Mucosa of stomach (tissue), 1 donor: Measurements from ENCODE around the gene THEMIS.
"Not testable (repeated sequence)": the region's sequence is repeated elsewhere in the genome, so short reads cannot be mapped to it uniquely, and the experiment has no call there.

Source experiments
- H3K27me3 ChIP-seq: one replicate; pipeline ENCODE4 v1.7.0; 2013; ENCODE audit warnings: mild to moderate bottlenecking, low read length; ENCODE audit not compliant: control insufficient read depth, insufficient read depth
- H3K36me3 ChIP-seq: one replicate; pipeline ENCODE4 v1.7.0; 2013; ENCODE audit warnings: low read length; ENCODE audit not compliant: control insufficient read depth, insufficient read depth
- H3K4me1 ChIP-seq: one replicate; pipeline ENCODE4 v1.7.0; 2013; ENCODE audit warnings: mild to moderate bottlenecking, low read length; ENCODE audit not compliant: control insufficient read depth, insufficient read depth
- H3K4me3 ChIP-seq: one replicate; pipeline ENCODE4 v1.7.0; 2013; ENCODE audit warnings: low read length
- H3K9ac ChIP-seq: one replicate; pipeline ENCODE4 v1.7.0; 2013; ENCODE audit warnings: mild to moderate bottlenecking, low read length, moderate library complexity
- H3K9me3 ChIP-seq: one replicate; pipeline ENCODE4 v1.7.0; 2013; ENCODE audit warnings: mild to moderate bottlenecking, low read length, moderate library complexity; ENCODE audit not compliant: control insufficient read depth
- donor health status: Pancreatic carcinoma.

Gene THEMIS

GRCh38 chr6:127781636-127782272 lies 119.1 kb downstream of the THEMIS start:
- not testable (repeated sequence) for H3K4me1 ChIP-seq, H3K9ac ChIP-seq, H3K27me3 ChIP-seq, H3K36me3 ChIP-seq, H3K9me3 ChIP-seq, H3K4me3 ChIP-seq

GRCh38 chr6:127776320-127776719 lies 124.5 kb downstream of the THEMIS start:
- H3K4me1 ChIP-seq = no peaks in the 10 kb centered on the region
- H3K9ac ChIP-seq = no peak overlapping the region

GRCh38 chr6:127775371-127775770 lies 125.5 kb downstream of the THEMIS start:
- no peaks in the 10 kb centered on the region for H3K9me3 ChIP-seq
- H3K27me3 ChIP-seq = no peaks in the 10 kb centered on the region
- no peaks in the 10 kb centered on the region for H3K4me1 ChIP-seq
- H3K4me3 ChIP-seq = no peak overlapping the region
- H3K9ac ChIP-seq = no peak overlapping the region
- H3K36me3 ChIP-seq = no peaks in the 10 kb centered on the region

More at GRCh38 chr6:127776320-127776719, 124.5 kb downstream of the THEMIS start:
- no peaks in the 10 kb centered on the region for H3K36me3 ChIP-seq
- no peaks in the 10 kb centered on the region for H3K27me3 ChIP-seq
- H3K4me3 ChIP-seq = no peak overlapping the region
- no peaks in the 10 kb centered on the region for H3K9me3 ChIP-seq

DNA sequence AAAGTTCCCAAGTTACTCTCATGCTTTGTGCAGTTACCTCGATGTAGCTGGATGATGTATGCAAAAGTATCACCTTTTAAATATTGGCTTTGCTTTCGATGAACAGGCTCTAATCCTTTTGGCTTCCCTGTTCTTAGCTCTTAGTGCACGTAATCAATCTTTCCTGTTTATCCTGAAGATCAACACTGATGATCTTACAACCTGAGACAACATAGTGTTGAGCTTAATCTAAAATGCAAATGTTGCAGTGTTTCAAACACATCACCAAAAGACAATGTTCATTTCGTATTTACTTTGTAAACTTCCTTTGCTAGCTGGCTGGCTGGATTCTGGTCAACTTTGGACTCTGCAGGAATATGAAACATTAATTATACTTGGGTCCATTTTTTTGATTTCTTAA lies 132.1 kb downstream of the THEMIS start:
- Histone ChIP-seq H3K27me3 (no peaks in the 10 kb centered on the region), H3K36me3 (no peaks in the 10 kb centered on the region), H3K9me3 (no peaks in the 10 kb centered on the region), H3K4me1 (no peaks in the 10 kb centered on the region), H3K4me3 (no peak overlapping the region), H3K9ac (no peak overlapping the region)

GRCh38 chr6:127768223-127768622 lies 132.6 kb downstream of the THEMIS start:
- Histone ChIP-seq H3K36me3 (no peaks in the 10 kb centered on the region), H3K9ac (no peak overlapping the region), H3K27me3 (no peaks in the 10 kb centered on the region), H3K4me1 (no peaks in the 10 kb centered on the region), H3K4me3 (no peak overlapping the region), H3K9me3 (no peaks in the 10 kb centered on the region)

- Histone ChIP-seq H3K4me3 (no peak overlapping the region), H3K9ac (no peak overlapping the region), H3K4me1 (no peaks in the 10 kb centered on the region), H3K36me3 (no peaks in the 10 kb centered on the region), H3K27me3 (no peaks in the 10 kb centered on the region), H3K9me3 (no peaks in the 10 kb centered on the region)
These were observed 134.9 kb downstream of the THEMIS start for GRCh38 chr6:127765949-127766348.

DNA sequence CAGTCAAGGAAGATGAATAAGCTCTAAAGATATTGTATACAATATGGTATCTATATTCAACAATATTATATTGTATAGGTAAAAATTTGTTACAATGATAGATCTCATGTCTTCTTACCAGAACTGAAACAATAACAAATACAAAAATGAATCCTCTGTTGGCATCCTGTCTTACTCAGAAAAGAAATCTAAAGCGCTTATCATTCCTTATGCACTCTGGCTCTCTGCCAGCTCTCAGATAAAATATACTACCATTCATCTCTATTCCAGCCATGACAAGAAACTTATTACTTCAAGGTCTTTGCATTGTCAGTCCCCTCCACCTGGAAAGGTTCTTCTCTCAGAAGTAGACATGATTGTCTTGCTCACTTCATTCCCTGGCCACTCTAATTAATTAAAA lies 138.6 kb downstream of the THEMIS start:
- Histone ChIP-seq H3K27me3 (no peaks in the 10 kb centered on the region), H3K4me3 (no peak overlapping the region)

DNA sequence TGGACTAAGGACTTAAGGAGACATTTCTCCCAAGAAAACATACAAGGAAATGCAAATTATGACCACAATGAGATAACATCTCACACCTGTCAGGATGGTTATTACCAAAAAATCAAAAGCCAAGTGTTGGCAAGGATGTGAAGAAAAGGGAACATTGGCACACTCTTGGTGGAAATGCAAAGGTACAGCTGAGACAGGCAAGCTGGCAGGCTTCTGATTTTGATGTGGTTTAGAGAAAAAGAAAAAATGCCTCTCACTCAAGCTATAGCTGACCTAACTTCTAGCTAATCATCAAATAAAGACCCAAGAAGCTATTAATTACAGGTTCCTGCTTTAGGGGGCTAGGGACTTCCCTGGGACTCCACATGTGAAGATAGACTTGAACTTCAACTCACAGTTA lies 139.8 kb downstream of the THEMIS start:
- no peaks in the 10 kb centered on the region for H3K27me3 ChIP-seq
- no peaks in the 10 kb centered on the region for H3K9me3 ChIP-seq
- no peak overlapping the region for H3K9ac ChIP-seq
- H3K36me3 ChIP-seq = no peaks in the 10 kb centered on the region
- H3K4me1 ChIP-seq = no peaks in the 10 kb centered on the region
- H3K4me3 ChIP-seq = no peak overlapping the region

More for the DNA sequence above, 138.6 kb downstream of the THEMIS start:
- Histone ChIP-seq H3K36me3 (no peaks in the 10 kb centered on the region), H3K4me1 (no peaks in the 10 kb centered on the region), H3K9ac (no peak overlapping the region), H3K9me3 (no peaks in the 10 kb centered on the region)

DNA sequence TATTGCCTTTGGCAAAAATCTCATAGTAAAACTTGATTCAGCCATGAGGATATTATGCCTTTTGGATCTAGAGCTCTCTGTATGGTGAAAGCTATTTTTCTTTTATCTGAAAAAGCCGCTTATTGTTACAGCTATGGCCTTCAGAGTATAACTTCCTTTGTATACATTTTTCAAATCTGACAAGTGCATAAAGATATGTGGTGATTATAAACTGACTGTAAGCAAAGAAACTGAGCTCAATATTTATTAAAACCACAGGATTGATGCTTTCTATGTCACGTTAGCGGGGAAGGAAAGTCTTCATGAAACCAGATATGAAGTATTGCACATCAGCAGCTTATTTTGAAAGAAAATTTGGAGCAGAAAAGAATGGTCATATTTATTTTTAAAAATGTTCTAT lies 151.8 kb downstream of the THEMIS start:
- Histone ChIP-seq H3K4me1 (no peaks in the 10 kb centered on the region), H3K36me3 (no peaks in the 10 kb centered on the region), H3K27me3 (no peaks in the 10 kb centered on the region), H3K4me3 (no peak overlapping the region), H3K9ac (no peak overlapping the region), H3K9me3 (no peaks in the 10 kb centered on the region)

DNA sequence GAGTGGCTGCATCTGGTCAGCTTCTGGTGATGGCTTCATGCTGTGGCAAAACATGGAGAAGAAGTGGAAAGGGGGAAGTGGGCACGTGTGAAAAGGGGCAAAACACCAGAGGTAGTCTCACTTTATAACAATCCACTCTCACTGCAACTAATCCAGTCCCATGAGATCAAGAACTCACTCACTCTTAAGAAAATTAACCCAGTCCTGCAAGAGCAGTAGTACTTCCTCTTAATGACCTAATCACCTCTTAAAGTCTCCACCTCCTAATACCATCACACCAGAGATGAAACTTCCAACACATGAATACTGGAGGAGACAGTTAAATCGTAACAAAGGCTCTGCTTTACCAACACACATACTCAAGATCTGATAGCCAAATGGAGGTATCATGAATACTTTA lies 152.6 kb downstream of the THEMIS start:
- H3K36me3 ChIP-seq = no peaks in the 10 kb centered on the region

DNA sequence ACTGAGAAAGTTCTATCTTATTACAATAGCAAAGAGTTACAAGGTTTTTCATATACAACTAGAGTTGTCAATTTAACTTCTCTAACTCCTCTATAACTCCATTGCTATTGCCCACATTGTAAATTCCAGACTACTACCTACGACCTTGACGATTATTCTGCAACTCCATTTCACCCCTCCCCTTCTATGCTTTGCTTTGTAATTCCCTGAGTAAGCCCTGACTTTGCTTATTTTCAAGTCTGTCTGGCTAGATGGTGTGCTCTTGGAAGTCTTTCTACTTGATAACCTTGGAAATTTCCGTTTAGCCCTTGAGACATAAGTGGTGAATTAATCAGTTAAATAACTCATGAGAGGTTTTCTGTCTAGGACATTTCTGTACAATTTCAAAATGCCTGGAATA lies 162.4 kb downstream of the THEMIS start:
- H3K36me3 ChIP-seq = no peaks in the 10 kb centered on the region
- no peak overlapping the region for H3K9ac ChIP-seq
- H3K9me3 ChIP-seq = no peaks in the 10 kb centered on the region
- no peaks in the 10 kb centered on the region for H3K4me1 ChIP-seq
- H3K4me3 ChIP-seq = no peak overlapping the region
- no peaks in the 10 kb centered on the region for H3K27me3 ChIP-seq

More for the DNA sequence above, 152.6 kb downstream of the THEMIS start:
- Histone ChIP-seq H3K9me3 (no peaks in the 10 kb centered on the region), H3K27me3 (no peaks in the 10 kb centered on the region), H3K4me3 (no peak overlapping the region), H3K9ac (no peak overlapping the region), H3K4me1 (no peaks in the 10 kb centered on the region)

- Histone ChIP-seq H3K4me3 (no peak overlapping the region), H3K9me3 (no peaks in the 10 kb centered on the region), H3K4me1 (no peaks in the 10 kb centered on the region), H3K27me3 (no peaks in the 10 kb centered on the region), H3K9ac (no peak overlapping the region), H3K36me3 (no peaks in the 10 kb centered on the region)
These were observed 163.1 kb downstream of the THEMIS start for GRCh38 chr6:127737768-127738167.

GRCh38 chr6:127737009-127737486 lies 163.8 kb downstream of the THEMIS start:
- no peak overlapping the region for H3K4me3 ChIP-seq
- no peaks in the 10 kb centered on the region for H3K9me3 ChIP-seq
- no peaks in the 10 kb centered on the region for H3K27me3 ChIP-seq
- H3K4me1 ChIP-seq = no peaks in the 10 kb centered on the region
- no peaks in the 10 kb centered on the region for H3K36me3 ChIP-seq
- H3K9ac ChIP-seq = no peak overlapping the region
